ENCODE data around the gene UCHL5.

GRCh38 chr1:192966073-192966472 lies 93.1 kb downstream of the UCHL5 start:
- TF ChIP-seq REST (IDR thresholded peaks at IDR 0.05; ENCODE audit: unreplicated experiment) (no peak), EZH2phosphoT487 (IDR thresholded peaks at IDR 0.05; ENCODE audit: unreplicated experiment) (no peak), CTCF (conservative IDR thresholded peaks at IDR 0.05; ENCODE audit: low read depth in 2 of 2) (no peak), POLR2AphosphoS5 (IDR thresholded peaks at IDR 0.05; ENCODE audit: low read depth) (no peak), EZH2 (IDR thresholded peaks at IDR 0.05; ENCODE audit: low read depth, unreplicated experiment) (no peak), NANOG (IDR thresholded peaks at IDR 0.05; ENCODE audit: borderline replicate concordance) (no peak), ZNF462 (CRISPR knock-in tag; IDR thresholded peaks at IDR 0.05) (no peak)

Measured in GM23338 (cell line).